HG03095 (cell line): ENCODE results near the gene POMT2.
"Not testable (repeated sequence)": the region's sequence is repeated elsewhere in the genome, so short reads cannot be mapped to it uniquely, and the experiment has no call there.

Source experiments
- ATAC-seq: cut with Tn5 transposase; IDR thresholded peaks from one replicate; pipeline ENCODE4 v1.9.1; 2021; ENCODE audit warnings: moderate library complexity; ENCODE audit not compliant: unreplicated experiment

The POMT2 gene

DNA sequence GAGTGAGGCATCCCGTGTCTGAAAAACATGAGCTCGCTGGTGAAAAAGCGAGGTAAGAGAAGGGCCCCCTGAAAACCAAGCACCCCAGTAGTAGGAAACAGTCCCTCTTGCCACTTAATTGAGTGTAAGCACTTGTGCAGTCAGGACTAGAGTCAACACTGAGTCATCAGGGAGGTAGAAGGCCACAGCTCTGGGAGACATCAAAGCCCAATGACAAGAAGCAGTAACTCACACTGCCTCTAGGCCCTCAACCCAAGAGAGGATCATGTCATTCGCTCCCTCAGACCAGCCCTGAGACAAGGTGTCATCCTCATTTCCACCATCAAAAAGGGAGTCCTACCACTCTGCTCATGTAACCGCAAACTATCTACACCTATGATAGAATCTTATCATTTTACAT lies 17.8 kb downstream of the POMT2 start:
- no peak for ATAC-seq

DNA sequence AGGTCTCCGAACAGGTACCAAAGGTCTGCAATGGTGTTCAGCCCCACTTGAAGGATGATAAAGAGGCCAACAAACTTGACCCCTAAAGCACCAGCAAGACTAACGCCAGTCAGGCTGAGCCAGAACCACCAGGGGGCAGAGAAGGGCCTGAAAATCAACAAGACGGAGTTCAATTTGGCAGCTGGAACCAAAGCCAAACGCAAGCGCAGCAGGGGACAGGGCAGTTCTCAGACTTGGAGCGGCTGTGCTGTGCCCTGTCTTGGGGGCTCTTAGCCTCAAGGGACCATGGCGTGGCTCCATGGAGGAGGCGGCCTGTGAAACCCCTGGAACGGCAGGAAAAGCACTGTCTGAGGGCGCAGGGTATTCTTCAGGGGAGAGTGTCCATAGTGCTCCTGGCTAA lies 19.6 kb downstream of the POMT2 start:
- no peak for ATAC-seq

DNA sequence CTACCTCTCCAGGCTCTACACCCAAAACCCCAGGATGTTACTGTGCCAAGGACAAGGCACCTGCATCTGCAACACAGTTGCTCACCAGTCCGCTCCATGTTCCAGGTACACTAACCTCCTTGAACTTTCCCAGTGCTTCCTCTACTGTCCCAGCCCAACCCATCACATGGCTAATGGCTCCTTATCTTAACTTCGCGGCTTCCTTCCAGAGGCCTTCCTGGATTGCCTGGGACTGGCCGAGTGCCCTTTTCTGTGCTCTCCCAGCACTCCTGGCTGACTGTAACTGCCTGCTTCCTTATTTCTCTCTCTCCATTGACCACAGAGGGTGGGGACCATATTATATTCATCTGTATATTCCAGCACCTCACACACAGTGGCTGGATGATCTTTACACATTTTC lies 20.9 kb downstream of the POMT2 start:
- ATAC-seq: no peak

DNA sequence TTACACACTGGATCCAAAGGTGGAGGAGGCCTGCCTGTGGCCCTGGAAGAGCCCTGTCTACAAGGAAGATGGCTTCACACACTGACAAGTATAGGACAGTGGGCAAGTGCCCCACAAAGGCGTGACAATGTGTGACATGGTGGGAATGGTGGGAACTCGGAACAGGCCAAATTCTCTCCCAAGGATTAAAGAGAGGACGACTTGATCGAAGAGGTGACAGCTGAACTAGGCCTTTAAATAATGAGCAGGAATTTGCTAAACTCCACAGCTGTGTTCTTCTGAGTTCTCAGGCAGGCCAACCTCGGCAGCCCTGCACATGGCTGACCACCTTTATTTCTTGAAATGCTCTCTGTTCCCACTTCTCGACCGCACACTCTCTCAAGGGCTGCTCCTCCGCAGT lies 23.8 kb downstream of the POMT2 start:
- no peak for ATAC-seq

DNA sequence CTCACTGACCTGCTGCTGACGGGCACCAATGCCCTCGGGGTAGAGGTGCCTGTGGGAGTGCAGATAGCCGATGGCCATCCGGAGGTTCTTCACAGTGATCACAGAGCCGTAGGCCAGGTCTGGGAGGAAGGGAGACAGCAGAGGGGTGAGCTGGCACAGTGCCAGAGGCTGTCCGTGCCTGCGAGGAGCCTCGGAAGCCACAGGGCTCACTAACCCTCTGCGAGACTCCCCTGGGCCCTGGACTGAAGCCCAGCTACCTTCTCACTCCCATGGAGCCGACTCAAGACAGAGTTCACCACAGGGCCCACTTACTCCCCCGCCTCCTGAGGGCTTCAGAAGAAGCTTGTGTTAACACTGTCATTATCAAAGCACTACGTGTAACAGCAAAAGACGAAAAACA lies 24.5 kb downstream of the POMT2 start:
- no peak for ATAC-seq

DNA sequence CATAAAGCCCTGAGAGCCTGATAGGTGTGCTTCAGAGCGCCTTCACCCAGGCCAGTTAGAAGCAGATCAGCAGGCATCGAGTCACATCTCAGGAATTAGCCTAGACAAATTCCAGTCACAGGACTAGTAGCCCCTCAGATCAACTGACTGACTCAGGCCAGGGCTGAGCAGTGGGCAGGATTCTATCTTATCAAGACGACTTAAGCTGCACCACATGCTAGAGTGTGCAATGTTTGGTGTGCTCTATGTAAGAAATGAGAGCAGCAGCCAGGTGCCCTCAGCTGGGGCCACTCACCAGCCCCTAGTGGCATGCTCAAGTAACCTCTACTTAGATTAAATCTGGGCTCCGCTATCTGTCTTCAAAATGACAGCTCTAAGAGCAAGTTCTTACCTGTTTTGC lies 30.0 kb downstream of the POMT2 start:
- no peak for ATAC-seq

DNA sequence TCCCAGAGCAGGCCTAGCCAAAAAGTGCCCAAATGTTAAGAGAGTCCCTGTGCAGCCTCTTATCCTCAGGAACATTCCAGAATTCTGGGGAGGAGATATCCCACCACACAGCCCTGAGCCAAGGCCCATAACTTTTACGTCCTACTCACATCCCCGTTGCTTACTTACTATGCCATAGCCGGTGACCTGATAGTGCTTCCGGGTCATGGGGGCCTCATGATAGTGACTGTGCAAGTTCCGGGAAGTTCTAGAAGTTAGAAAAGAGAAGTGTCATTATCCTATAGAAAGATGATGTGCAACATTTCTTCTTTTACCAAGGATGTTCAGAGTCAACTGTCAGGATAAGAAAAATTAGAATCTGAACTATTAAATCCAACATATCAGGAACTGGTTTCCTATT lies 34.1 kb downstream of the POMT2 start:
- no peak for ATAC-seq

DNA sequence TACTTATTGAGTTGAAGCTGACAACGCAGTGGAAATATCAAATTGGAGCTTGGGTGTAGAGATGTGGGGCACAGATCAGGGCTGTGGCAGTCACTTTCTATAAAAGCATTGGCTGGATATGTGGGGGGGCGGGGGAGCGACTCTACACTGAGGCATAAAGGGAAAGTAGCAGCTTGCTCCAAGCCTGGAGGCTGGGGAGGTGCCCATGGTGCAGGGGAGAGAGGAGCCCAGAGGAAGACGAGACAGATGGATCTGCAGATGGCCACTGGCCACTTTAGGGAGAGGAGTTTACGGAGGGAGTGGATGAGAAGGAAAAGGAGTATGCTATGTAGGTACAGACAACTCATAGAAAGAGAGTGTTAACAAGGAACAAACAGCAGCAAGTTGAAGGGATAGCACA lies 36.2 kb downstream of the POMT2 start:
- no peak for ATAC-seq

DNA sequence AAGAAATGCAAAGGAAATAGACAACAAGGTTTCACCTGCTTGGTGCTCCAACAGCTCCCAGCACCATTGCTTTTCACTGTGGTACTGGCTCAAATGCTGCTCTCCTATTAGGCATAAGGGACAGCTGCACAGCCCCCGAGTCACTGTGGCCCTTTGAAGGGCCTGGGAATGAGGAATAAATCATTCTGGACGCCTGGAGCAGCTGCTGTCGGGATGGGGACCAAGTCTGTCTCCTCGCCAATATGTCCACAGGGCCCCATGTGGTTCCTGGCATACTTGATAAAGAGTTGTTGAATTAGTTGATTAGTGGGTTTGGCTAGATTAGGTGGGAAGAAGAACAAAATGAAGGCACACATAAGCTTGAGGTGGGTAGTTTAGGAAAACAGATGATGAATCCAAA lies 36.6 kb downstream of the POMT2 start:
- ATAC-seq: no peak

DNA sequence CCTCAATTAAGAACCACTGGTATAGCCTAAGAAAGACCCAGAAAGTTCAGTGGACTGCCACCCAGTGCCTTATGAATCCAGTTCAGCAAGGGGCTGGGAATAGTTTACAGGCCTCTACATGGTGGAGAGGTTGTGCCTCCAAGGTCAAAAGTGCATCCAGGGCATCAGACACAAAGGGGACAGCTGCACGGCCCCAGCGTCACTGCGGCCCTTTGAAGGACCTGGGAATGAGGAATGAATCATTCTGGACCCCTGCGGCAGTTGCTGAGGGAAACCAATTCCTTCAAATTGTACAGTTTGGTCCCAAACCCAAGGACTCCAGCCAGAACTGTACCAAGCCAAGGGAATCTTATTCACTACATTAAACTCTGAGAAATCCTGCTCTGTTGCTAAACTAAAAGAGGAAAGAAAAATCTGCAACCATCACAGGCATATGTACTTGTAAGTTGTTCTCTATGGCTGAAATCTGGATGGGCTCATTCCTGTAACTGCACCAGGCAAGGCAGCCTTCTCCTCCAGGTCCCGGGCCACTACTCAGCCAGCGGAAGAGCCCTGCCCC lies 38.8 kb downstream of the POMT2 start:
- no peak for ATAC-seq

DNA sequence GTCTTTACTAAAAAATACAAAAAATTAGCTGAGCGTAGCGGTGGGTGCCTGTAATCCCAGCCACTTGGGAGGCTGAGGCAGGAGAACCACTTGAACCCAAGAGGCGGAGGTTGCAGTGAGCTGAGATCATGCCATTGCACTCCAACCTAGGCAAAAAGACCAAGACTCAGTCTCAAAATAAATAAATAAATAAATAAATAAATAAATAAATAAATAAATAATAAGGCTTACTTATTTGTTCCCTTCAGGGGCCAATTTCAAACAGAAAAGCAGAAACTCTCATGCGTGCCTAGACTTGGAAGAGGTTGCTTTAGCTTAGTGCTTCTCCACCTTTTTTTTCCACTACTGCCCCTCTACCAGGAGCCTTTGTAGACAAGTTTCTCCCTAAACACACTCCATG lies 39.8 kb downstream of the POMT2 start:
- not testable (repeated sequence) for ATAC-seq

DNA sequence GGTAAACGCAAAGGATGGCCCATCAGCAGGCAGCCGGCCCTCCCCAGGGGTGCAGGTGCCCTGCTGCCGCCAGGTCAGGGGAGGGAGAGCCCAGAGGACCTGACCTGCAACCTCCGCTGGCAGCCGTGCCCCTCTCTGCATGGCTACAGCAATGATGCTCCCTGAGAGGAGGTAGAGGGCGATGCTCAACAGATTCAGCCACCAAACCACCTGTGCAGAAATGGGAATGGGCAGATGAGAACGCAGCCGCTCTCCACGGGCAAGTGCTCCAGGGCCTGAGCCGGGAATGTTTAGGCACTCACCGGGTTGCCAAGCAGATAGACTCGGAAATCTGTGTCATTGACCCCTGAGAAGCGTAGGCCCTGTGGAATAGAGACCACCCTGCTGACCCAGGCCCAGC lies 41.0 kb downstream of the POMT2 start:
- no peak for ATAC-seq

DNA sequence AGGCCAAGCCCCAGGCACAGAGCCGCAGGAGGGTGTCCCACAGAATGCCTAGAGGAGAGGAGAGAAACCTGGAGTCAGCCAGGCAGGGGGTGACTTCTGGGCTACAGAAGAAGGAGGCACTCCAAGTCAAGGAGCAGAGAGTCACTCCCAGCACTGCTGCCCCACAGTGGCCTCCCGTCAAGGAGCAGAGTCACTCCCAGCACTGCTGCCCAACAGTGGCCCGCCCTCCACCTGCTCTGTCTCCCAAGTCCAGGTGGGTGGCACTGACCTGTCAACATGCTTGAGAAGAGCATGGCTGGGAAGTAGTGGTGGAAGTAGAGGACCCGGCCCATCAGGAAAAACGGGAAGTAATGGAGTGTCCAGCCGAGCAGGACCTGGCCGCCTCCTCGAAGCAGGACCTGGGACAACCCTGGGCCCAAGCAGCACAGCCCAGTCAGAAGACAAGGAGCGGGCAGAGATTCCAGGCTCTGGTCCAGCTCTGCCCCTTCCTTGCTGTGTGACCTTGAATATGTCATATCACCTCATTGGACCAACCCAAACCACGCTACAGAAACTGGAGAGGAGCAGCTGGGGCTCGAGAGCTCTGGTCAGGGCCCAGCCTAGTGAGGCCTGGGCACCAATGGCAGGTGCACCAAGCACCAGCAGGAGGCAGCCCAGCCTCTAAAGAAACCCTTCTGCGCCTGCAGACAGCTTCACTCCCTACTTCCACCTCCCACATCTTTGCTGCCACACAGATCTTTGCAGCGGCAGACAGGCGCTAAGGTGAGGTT lies 42.0 kb downstream of the POMT2 start:
- no peak for ATAC-seq

DNA sequence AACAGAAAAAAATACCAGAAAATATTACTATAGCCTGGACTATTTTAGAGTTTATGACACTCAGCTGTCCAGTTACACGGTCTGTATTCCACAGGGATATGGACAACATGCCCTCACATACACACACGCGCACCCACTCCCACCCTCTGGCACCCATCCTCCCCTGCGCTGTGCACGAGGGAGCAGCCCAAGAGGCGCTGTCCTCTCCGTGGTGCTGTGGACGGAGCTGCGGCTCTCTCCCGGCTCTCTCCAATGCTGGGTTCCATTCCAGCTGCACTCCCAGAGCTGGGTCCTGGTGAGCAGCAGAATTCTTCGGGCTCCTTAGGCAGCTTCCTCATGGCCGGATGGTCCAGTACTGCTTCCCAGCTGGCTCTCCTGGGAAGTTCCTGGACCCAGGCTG lies 43.7 kb downstream of the POMT2 start:
- ATAC-seq: no peak

DNA sequence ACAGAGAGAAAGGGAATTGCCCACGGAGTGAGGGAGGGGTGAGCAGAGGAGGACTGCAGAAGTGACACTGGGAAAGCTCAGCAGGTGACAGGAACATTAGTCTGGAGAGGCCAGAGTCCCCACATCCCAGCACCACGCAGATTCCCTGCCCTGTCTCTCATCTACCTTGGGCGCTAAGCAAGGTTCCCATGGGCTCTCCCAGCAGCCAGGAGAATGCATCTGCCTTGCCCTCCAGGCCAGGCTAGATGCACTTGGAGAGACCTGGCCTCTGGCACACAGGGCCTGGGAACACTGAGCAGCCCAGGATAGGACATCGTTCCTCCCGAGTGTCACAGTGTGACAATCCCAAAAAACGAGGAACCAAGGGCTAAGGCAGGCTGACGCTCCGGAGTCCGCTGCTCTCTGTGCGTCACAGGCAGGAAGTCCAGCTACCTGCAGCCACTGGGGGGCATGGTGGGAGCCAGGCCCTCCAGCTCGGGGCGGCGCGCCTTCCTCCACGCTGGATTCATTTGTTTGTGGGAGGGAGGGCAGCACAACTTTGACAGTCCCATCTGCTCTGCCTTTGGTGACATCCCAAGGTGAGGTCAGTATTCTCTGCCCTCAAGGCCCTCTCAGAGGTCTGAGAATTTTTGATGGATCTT lies 44.3 kb downstream of the POMT2 start:
- ATAC-seq: no peak

DNA sequence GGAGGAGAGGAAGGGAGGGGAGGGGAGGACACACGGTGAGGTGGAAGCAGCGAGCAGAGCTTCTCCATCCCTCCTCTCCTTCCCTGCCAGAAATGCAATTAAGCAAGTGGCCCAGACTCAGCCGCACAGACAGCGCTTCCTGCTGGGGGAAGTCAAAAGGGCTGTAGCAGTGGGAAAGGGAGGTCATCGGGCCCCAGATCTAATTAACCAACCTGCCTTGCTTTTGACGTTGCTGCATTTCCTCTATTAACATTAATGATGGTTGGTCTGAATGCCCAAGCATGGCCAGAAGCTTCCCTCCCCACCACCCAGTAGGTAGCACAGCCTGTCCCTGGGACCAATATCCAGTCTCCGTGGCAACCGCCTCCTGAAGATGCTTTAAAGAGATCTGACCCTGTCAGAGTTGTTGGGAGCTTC lies 45.1 kb downstream of the POMT2 start:
- ATAC-seq: no peak

DNA sequence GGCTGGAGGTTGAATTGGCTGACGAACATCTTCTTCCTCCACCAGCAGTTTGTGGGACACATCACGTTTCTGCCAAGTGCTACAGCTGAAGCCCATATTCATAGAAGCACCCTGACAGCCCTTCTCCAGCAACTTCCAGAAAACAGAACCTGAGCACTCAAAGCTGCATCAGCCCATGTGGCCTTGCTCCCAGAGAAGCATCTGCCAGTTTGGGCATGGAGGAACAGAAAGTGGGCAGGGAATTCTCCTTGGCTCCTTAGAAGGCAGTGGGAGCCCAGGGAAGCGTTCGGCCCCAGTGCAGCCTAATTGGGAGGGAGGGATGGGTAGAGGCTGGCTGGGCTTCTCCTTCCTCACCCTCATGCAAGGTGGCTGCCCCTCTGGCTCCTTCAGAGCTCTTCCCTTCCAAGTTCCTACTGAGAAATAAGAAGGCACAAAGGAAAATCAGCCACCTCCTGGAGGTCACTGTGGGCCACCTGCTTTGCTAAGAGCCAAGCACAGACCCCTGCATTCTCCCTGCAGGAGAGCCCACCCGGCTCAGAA lies 45.6 kb downstream of the POMT2 start:
- ATAC-seq: no peak

DNA sequence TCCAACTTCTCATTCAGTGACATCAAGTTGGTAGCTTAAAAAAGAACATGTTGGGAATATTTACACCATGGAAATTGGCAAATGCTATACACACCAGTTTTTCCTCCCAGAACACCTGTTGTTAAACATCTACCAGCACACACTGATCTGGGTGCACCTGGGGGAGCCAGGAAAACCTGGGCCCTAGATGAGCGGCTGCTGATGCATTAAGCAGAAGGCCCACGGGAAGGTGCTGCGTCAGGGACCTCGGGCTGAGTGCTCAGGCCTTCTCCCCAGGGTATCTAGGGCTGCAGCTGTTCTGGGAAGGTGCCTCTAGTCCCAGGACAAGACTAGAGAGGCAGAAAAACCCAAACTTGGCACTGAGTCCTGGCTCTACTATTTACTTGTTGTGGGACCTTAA lies 46.9 kb downstream of the POMT2 start:
- ATAC-seq: no peak

DNA sequence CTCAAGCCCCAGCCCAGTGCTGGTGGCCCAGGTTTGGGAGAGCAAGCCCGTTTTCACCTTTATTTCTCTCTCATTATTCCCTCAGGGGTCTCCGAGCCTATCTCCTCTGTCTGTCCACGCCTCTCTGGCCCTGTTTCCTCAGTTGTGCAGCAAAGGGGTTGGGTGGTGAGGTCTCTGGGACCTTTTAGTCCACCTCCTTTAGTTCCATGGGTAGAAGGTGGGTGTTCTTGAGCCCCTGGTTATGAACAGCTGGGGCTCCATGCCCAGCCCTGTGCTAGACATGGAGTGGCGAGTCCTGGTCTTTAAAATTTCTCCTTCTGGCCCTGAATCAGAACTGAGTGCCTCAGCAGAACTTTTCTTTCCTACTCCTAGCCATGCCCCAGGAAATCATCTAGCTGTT lies 48.4 kb downstream of the POMT2 start:
- ATAC-seq: no peak

DNA sequence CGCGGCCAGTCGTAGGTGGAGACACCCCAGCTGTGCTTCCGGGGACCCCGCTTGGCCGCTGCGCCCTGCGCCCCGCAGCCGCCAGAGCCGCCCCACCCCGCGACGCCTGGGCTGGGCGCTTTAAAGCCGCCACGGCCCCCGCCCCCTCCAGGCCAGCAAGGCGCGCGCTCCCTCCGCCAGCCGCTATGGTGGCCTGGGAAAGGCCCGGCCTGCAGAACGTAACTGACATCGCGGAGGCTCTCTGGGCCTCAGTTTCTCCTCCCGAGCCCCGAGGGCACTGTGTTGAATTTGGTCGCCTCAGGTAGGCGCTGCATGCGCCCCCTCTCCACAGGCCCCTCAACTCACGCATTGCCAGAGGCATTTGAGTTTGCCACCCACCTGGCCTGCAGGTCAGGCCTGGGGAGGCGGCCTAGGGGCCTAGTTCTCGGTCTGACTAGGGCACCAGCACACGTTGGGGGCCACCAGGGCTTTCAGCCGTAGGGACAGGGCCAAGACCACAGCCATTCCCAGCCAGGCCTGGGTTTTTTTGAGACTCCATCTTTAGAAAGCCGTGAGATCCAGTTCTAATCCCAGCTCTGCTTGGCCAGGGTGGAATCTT lies 49.5 kb downstream of the POMT2 start, which contains the start of gene NGB:
TSS of gene NGB (minus strand) at position 94 of the 598 bp plus-strand sequence. CDS start 269 bp downstream, outside the sequence.
- no peak for ATAC-seq

DNA sequence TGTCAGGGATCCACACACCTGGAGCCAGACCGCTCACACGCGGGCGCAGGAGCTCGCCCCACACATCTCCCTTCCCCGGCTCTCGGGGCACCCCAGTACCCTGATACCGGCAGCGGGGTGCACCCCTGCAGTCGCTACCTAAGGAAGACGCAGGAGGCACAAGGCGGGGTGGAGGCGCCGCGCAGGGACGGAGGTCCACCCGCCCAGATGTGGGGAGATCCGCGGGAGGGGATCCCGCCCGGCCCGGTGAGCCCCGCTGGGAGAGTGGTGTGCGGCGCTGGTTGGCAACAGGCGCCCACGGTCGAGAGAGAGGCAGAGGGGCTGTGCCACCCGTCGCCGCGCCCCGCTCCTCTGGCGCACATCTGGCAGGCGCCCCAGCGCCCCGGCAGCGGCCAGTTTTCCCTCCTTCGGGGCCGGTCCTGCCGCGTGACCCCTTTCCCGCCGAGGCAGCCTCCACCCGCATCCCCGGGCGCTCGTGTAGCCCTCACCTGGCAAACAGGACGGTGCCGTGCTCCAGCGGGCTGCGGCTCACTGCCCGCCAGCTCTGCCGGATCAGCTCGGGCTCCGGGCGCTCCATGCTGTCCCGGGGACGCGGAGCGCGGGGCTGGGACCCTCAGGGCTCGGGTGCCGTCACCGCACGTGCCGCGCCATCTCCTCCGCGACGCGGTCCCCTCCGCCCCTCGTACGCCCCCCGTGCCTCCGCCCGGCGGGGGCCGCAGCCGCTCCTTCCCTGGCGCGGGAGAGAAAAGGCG lies 50.1 kb downstream of the POMT2 start:
- no peak for ATAC-seq
